GM12875 (cell line): ENCODE measurements around the gene CITED4.

Experiments
- H3K4me3 ChIP-seq: one replicate; pipeline ENCODE4 v1.5.1; 2011; ENCODE audit warnings: low read depth, low read length, control low read depth
- CTCF ChIP-seq: IDR thresholded peaks from 2 replicates; pipeline ENCODE4 v1.5.1; 2011; ENCODE audit warnings: low read depth, mild to moderate bottlenecking, control low read depth, inconsistent platforms, low read length, moderate library complexity, borderline replicate concordance; ENCODE audit not compliant: insufficient read depth

CITED4 gene

GRCh38 chr1:40845895-40846294, 16.3 kb downstream of the CITED4 start:
- no peak overlapping the region for H3K4me3 ChIP-seq
- no peak for TF ChIP-seq CTCF

- no peak overlapping the region for H3K4me3 ChIP-seq
- no peak for TF ChIP-seq CTCF
These were observed 17.0 kb downstream of the CITED4 start for GRCh38 chr1:40844887-40845878.

- no peak overlapping the region for H3K4me3 ChIP-seq
- no peak for TF ChIP-seq CTCF
These were observed 18.1 kb downstream of the CITED4 start for GRCh38 chr1:40844079-40844478.

- H3K4me3 ChIP-seq = no peak overlapping the region
These were observed 19.5 kb downstream of the CITED4 start for GRCh38 chr1:40842691-40843090.

GRCh38 chr1:40842207-40842606, 20.0 kb downstream of the CITED4 start:
- no peak for TF ChIP-seq CTCF
- no peak overlapping the region for H3K4me3 ChIP-seq

More at GRCh38 chr1:40842691-40843090, 19.5 kb downstream of the CITED4 start:
- no peak for TF ChIP-seq CTCF

GRCh38 chr1:40841602-40842001, 20.6 kb downstream of the CITED4 start:
- no peak for TF ChIP-seq CTCF
- no peak overlapping the region for H3K4me3 ChIP-seq

GRCh38 chr1:40840526-40841323, 21.4 kb downstream of the CITED4 start:
- no peak overlapping the region for H3K4me3 ChIP-seq
- TF ChIP-seq CTCF = no peak
